ENCODE measurements around the gene SHISA6.

The SHISA6 gene

GRCh38 chr17:11461993-11462548 lies 221.1 kb downstream of the SHISA6 start:
- TF ChIP-seq, protein P1, sequence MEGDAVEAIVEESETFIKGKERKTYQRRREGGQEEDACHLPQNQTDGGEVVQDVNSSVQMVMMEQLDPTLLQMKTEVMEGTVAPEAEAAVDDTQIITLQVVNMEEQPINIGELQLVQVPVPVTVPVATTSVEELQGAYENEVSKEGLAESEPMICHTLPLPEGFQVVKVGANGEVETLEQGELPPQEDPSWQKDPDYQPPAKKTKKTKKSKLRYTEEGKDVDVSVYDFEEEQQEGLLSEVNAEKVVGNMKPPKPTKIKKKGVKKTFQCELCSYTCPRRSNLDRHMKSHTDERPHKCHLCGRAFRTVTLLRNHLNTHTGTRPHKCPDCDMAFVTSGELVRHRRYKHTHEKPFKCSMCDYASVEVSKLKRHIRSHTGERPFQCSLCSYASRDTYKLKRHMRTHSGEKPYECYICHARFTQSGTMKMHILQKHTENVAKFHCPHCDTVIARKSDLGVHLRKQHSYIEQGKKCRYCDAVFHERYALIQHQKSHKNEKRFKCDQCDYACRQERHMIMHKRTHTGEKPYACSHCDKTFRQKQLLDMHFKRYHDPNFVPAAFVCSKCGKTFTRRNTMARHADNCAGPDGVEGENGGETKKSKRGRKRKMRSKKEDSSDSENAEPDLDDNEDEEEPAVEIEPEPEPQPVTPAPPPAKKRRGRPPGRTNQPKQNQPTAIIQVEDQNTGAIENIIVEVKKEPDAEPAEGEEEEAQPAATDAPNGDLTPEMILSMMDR (IDR thresholded peaks at IDR 0.05; ENCODE audit: extremely low read depth, missing control alignments), result no peak
- DNase-seq (ENCODE audit: low spot score), result no peak

- TF ChIP-seq, protein P1 (IDR thresholded peaks at IDR 0.05; ENCODE audit: extremely low read depth, missing control alignments), result no peak
- no peak for DNase-seq (ENCODE audit: low spot score)
These were observed 226.6 kb downstream of the SHISA6 start for GRCh38 chr17:11467639-11468038.

- DNase-seq (ENCODE audit: low spot score), result no peak
- TF ChIP-seq, protein P1 (IDR thresholded peaks at IDR 0.05; ENCODE audit: extremely low read depth, missing control alignments), result no peak
These were observed 244.5 kb downstream of the SHISA6 start for GRCh38 chr17:11485336-11486100.

- no peak for DNase-seq (ENCODE audit: low spot score)
- TF ChIP-seq, protein P1 (IDR thresholded peaks at IDR 0.05; ENCODE audit: extremely low read depth, missing control alignments), result no peak
These were observed 245.3 kb downstream of the SHISA6 start for GRCh38 chr17:11486101-11486867.

- TF ChIP-seq, protein P1 (IDR thresholded peaks at IDR 0.05; ENCODE audit: extremely low read depth, missing control alignments), result no peak
- DNase-seq (ENCODE audit: low spot score), result no peak
These were observed 245.9 kb downstream of the SHISA6 start for GRCh38 chr17:11486868-11487310.

DNA sequence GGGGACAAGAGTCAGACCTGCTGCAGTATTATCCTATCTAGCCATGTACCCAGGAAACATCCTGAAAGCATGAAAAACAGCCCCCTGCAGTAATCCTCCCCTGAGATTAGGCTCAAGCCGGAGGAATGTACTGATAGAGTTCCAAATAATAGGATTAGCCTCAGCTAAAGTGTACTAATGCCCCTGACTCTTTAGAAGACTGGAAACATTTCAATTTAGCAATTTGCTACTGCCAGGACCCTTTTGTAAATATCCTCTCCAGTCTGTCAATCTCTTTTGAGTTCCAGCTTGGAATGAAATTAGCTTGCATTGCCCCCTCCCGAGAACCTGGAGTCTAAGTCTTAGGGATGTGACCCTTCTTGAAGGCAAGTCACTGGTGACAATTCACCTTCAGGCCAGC lies 246.5 kb downstream of the SHISA6 start:
- DNase-seq (ENCODE audit: low spot score), result no peak
- TF ChIP-seq, protein P1 (IDR thresholded peaks at IDR 0.05; ENCODE audit: extremely low read depth, missing control alignments), result no peak

DNA sequence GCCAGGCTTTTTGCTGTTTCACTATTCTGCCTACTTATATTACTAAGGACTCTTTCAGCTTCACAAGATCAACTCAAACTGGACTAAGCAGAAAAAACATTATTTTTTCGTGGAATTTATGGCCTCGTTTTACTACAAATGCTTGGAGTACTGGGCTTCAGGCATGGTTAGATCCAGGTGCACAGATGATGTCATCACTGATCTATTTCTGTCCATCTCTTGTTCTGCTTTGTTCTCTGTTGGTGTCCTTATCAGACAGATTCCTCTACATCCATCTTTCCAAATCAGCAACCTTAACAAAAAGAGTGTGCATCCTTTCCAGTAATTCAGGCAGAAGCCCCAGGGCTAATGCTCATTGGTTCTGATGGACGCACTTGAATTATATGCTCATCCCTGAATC lies 247.4 kb downstream of the SHISA6 start:
- TF ChIP-seq, protein P1 (IDR thresholded peaks at IDR 0.05; ENCODE audit: extremely low read depth, missing control alignments), result no peak
- DNase-seq (ENCODE audit: low spot score), result no peak

All from GM20000 (cell line).